Fibroblast of lung (primary cell): Measurements from ENCODE around the gene SEC16A. TPM values are rescaled to one million over a fixed set of nuclear protein-coding genes. Genes with fewer than 3 reads are reported as not detected.

Experiments
- DNase-seq, 2 donors: peaks; one replicate each; pipeline versions ENCODE4 v3.0.0 to v3.0.0-alpha.2; 2010; ENCODE audit warnings: low read depth in 2 of 2
- H2AFZ ChIP-seq: 2 replicates; pipeline ENCODE4 v1.5.1; 2012; ENCODE audit warnings: low read length, control low read depth, inconsistent platforms
- H3K27ac ChIP-seq: 2 replicates; pipeline ENCODE4 v1.5.1; 2011; ENCODE audit warnings: low read length, control low read depth; ENCODE audit not compliant: insufficient read depth
- H3K27me3 ChIP-seq: 2 replicates; pipeline ENCODE4 v1.5.1; 2011; ENCODE audit warnings: mild to moderate bottlenecking, low read length; ENCODE audit not compliant: control insufficient read depth, insufficient read depth
- H3K36me3 ChIP-seq: 2 replicates; pipeline ENCODE4 v1.5.1; 2011; ENCODE audit warnings: low read length; ENCODE audit not compliant: control insufficient read depth, insufficient read depth
- H3K4me1 ChIP-seq: 2 replicates; pipeline ENCODE4 v1.5.1; 2011; ENCODE audit warnings: low read length; ENCODE audit not compliant: control insufficient read depth, insufficient read depth; ENCODE audit errors: extremely low read depth
- H3K4me2 ChIP-seq: 2 replicates; pipeline ENCODE4 v1.5.1; 2011; ENCODE audit warnings: low read length, control low read depth; ENCODE audit not compliant: insufficient read depth; ENCODE audit errors: extremely low read depth
- H3K4me3 ChIP-seq, 4 experiments: fragments of 200-600 bp in 1 of 4; sonication (generic) in 1 of 4; replicated peaks in 1 of 4; 2 replicates each; pipeline ENCODE4 v1.5.1; 2011 to 2016; ENCODE audit warnings: low read length in 4 of 4, low read depth in 3 of 4, mild to moderate bottlenecking in 3 of 4, control low read depth in 2 of 4, inconsistent platforms in 1 of 4, mixed read lengths in 1 of 4; ENCODE audit not compliant: insufficient read depth in 1 of 4; ENCODE audit errors: control extremely low read depth in 1 of 4
- H3K79me2 ChIP-seq: 2 replicates; pipeline ENCODE4 v1.5.1; 2012; ENCODE audit warnings: mild to moderate bottlenecking, low read length, inconsistent platforms; ENCODE audit not compliant: control insufficient read depth, insufficient read depth
- H3K9ac ChIP-seq: 2 replicates; pipeline ENCODE4 v1.5.1; 2011; ENCODE audit warnings: mild to moderate bottlenecking, low read length, control low read depth; ENCODE audit not compliant: insufficient read depth
- H3K9me3 ChIP-seq: 2 replicates; pipeline ENCODE4 v1.5.1; 2012; ENCODE audit warnings: low read depth, low read length; ENCODE audit not compliant: control insufficient read depth, insufficient read depth
- H4K20me1 ChIP-seq: 2 replicates; pipeline ENCODE4 v1.5.1; 2011; ENCODE audit warnings: low read length; ENCODE audit not compliant: control insufficient read depth, insufficient read depth; ENCODE audit errors: extremely low read depth
- EZH2 ChIP-seq: IDR thresholded peaks from 2 replicates; pipeline ENCODE4 v1.5.1; 2012; ENCODE audit warnings: low read length, control low read depth, mild to moderate bottlenecking; ENCODE audit errors: missing control alignments
- polyA plus RNA-seq, 2 donors: library from polyadenylated mRNA; depleted of rRNA in 1 of 2; stranded (reverse) in 1 of 2; unstranded in 1 of 2; fragments of >200 nt; gene quantifications; 2 replicates each; pipeline ENCODE4 v1.2.1, GENCODE V29; 2011 to 2012; ENCODE audit warnings: missing spikeins in 1 of 2
- total RNA-seq: library from RNA; depleted of rRNA; stranded (reverse); fragments of >200 nt; gene quantifications from 2 replicates; pipeline ENCODE4 v1.2.1, GENCODE V29; 2014
- TF ChIP-seq, protein P1 (sequence below), 2 donors: IDR thresholded peaks in 1 of 2; conservative IDR thresholded peaks in 1 of 2; 1 replicate in 1 of 2; 2 replicates in 1 of 2; pipeline ENCODE4 v1.5.1; 2011 to 2012; ENCODE audit warnings: low read length in 2 of 2, control low read depth in 1 of 2, inconsistent platforms in 1 of 2, low read depth in 1 of 2, mild to moderate bottlenecking in 1 of 2

SEC16A gene
- total and polyA plus RNA-seq, 2 donors (not counting 1 experiment from before 2014, with no cell fraction given) = 17.8 to 23.9 TPM

DNA sequence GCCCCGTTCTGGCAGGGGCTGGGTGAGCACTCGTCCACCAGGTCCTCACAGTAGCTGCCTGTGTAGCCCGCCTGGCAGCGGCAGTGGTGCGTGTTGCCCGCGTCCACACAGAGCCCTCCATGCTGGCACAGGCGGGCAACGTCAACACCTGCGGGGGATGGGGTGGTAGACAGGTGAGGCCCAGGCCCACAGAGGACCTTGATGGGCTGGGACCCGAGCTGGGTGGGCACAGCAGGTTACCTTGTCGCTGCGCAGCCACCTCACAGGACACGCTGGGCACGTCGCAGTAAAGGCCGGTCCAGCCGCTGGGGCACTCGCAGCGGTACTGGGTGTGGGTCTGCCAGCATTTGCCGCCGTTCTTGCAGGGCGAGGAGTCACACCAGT lies 25.1 kb upstream of the SEC16A start:
- TF ChIP-seq, protein P1, sequence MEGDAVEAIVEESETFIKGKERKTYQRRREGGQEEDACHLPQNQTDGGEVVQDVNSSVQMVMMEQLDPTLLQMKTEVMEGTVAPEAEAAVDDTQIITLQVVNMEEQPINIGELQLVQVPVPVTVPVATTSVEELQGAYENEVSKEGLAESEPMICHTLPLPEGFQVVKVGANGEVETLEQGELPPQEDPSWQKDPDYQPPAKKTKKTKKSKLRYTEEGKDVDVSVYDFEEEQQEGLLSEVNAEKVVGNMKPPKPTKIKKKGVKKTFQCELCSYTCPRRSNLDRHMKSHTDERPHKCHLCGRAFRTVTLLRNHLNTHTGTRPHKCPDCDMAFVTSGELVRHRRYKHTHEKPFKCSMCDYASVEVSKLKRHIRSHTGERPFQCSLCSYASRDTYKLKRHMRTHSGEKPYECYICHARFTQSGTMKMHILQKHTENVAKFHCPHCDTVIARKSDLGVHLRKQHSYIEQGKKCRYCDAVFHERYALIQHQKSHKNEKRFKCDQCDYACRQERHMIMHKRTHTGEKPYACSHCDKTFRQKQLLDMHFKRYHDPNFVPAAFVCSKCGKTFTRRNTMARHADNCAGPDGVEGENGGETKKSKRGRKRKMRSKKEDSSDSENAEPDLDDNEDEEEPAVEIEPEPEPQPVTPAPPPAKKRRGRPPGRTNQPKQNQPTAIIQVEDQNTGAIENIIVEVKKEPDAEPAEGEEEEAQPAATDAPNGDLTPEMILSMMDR (conservative IDR thresholded peaks at IDR 0.05 in 1 of 2, IDR thresholded peaks at IDR 0.05 in 1 of 2; ENCODE audit: low read depth in 1 of 2, low read length in 2 of 2) = no peak
- TF ChIP-seq EZH2 = no peak
- Histone ChIP-seq H3K79me2 (no peaks in the 10 kb centered on the region), H2AFZ (no peak overlapping the region), H3K4me2 (no peak overlapping the region), H3K9me3 (no peaks in the 10 kb centered on the region), H3K9ac (no peak overlapping the region), H3K4me3 (no peak overlapping the region), H3K27ac (no peak overlapping the region), H3K4me1 (no peaks in the 10 kb centered on the region), H4K20me1 (no peaks in the 10 kb centered on the region), H3K27me3 (no peaks in the 10 kb centered on the region), H3K36me3 (peaks cover 50% of the 10 kb centered on the region)
- no peak for DNase-seq

DNA sequence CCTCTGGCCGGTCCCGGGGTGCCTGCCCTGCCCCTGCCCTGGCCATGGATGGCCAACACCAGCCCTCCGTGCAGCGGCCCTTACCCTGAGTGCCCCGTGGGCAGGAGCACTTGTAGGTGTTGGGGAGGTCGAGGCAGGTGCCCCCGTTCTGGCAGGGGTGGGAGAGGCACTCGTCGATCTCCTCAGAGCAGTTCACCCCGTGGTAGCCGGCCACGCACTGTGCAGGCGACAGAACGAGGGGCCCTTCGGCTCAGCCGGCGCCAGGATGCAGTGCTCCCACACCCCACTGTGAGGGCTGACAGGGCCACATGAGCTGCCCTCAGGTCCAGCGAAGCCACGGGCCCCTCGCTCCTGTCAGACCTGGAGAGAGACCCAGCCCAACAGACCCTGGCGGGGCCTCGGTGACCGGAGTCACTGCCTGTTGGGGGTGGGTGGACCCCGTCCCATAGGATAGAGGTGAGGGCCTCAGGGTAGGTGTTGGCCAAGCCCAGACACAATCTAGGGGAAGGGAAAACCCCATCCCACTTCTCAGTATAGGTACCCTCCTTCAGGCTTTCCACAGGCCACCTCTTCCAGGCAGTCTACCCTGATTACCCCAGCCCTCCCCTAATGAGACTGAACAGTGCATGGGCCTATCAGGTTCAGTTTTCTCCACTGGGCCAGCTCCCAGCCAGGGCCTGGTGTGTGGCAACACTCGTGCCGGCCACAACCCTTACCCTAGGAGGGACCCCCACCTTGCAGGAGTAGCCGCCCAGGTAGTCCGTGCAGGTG lies 24.6 kb upstream of the SEC16A start:
- Histone ChIP-seq H4K20me1 (no peaks in the 10 kb centered on the region), H3K4me3 (no peak overlapping the region), H3K9ac (no peak overlapping the region), H3K4me1 (no peaks in the 10 kb centered on the region), H3K27me3 (no peaks in the 10 kb centered on the region), H3K27ac (no peak overlapping the region), H3K79me2 (no peaks in the 10 kb centered on the region), H3K9me3 (no peaks in the 10 kb centered on the region), H3K4me2 (no peak overlapping the region), H3K36me3 (peaks cover 48% of the 10 kb centered on the region), H2AFZ (no peak overlapping the region)
- no peak for DNase-seq
- TF ChIP-seq, protein P1 (conservative IDR thresholded peaks at IDR 0.05 in 1 of 2, IDR thresholded peaks at IDR 0.05 in 1 of 2; ENCODE audit: low read depth in 1 of 2, low read length in 2 of 2) = no peak
- TF ChIP-seq EZH2 = no peak

DNA sequence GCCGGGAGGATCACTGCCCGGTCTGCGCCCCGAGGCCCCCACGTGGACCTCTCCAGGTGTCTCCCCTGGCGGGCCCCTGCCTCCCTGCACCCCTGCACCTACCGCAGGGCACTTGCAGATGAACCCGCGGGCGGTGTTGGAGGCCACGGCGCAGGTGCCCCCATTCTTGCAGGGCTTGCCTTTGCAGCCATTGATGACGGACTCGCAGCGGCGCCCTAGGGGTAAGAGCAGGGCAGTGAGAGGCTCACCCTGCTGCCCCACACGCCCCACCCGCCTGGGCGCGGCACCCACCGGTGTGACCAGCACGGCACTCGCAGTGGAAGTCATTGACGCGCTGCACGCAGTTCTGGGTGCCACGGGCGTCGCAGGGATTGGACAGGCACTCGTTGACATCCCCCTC lies 23.6 kb upstream of the SEC16A start:
- H3K9me3 ChIP-seq = no peaks in the 10 kb centered on the region
- no peak overlapping the region for H3K27ac ChIP-seq
- H3K4me2 ChIP-seq = no peak overlapping the region
- TF ChIP-seq, protein P1 (conservative IDR thresholded peaks at IDR 0.05 in 1 of 2, IDR thresholded peaks at IDR 0.05 in 1 of 2; ENCODE audit: low read depth in 1 of 2, low read length in 2 of 2) = no peak
- no peak for TF ChIP-seq EZH2
- H2AFZ ChIP-seq = no peak overlapping the region
- H3K9ac ChIP-seq = no peak overlapping the region
- no peak overlapping the region for H3K4me3 ChIP-seq
- DNase-seq = no peak
- peaks cover 42% of the 10 kb centered on the region for H3K36me3 ChIP-seq
- no peaks in the 10 kb centered on the region for H3K27me3 ChIP-seq
- no peaks in the 10 kb centered on the region for H3K4me1 ChIP-seq
- no peaks in the 10 kb centered on the region for H3K79me2 ChIP-seq
- H4K20me1 ChIP-seq = no peaks in the 10 kb centered on the region
